SU-DHL-6 (cell line): ENCODE measurements around the gene TMEM97.

Experiments
- H2AFZ ChIP-seq: fragments of 200-600 bp; sonication (generic); 2 replicates; pipeline ENCODE4 v1.6.1; 2014; ENCODE audit warnings: low read depth, mild to moderate bottlenecking, moderate library complexity, mixed read lengths, antibody characterized with exemption, low read length; ENCODE audit not compliant: severe bottlenecking
- H3F3A ChIP-seq: fragments of 200-600 bp; shearing (Covaris generic); 2 replicates; pipeline ENCODE4 v1.6.0; 2016; ENCODE audit warnings: antibody characterized with exemption, mild to moderate bottlenecking; ENCODE audit not compliant: insufficient read depth
- H3K27ac ChIP-seq: fragments of 200-600 bp; sonication (generic); 2 replicates; pipeline ENCODE4 v1.5.1; 2016; ENCODE audit warnings: low read depth, mild to moderate bottlenecking, low read length, moderate library complexity, mixed read lengths
- H3K27me3 ChIP-seq: fragments of 200-600 bp; sonication (generic), shearing (Covaris generic); 2 replicates; pipeline ENCODE4 v1.6.0; 2014; ENCODE audit warnings: mild to moderate bottlenecking, low read length
- H3K36me3 ChIP-seq: fragments of 200-600 bp; sonication (generic); 2 replicates; pipeline ENCODE4 v1.6.1; 2014; ENCODE audit warnings: mild to moderate bottlenecking, low read length, mixed read lengths
- H3K4me2 ChIP-seq: fragments of 300-600, 200-600 bp; shearing (Covaris generic), sonication (generic); 2 replicates; pipeline ENCODE4 v1.6.0; 2014; ENCODE audit warnings: low read length, low read depth, mild to moderate bottlenecking; ENCODE audit not compliant: poor library complexity, severe bottlenecking
- H3K4me3 ChIP-seq: fragments of 200-600 bp; sonication (generic); 2 replicates; pipeline ENCODE4 v1.5.1; 2014; ENCODE audit warnings: antibody characterized with exemption, low read length, mild to moderate bottlenecking, mixed read lengths; ENCODE audit not compliant: insufficient read depth, poor library complexity, severe bottlenecking
- H3K79me2 ChIP-seq: fragments of 200-600 bp; sonication (generic); 2 replicates; pipeline ENCODE4 v1.6.1; 2014; ENCODE audit warnings: mild to moderate bottlenecking, low read length, moderate library complexity; ENCODE audit not compliant: insufficient read depth
- H3K9ac ChIP-seq: fragments of 200-600 bp; sonication (generic); 2 replicates; pipeline ENCODE4 v1.7.0; 2014; ENCODE audit warnings: mild to moderate bottlenecking, low read length
- H3K9me2 ChIP-seq: fragments of 200-600 bp; sonication (generic); replicated peaks from 2 replicates; pipeline ENCODE4 v1.6.1; 2014; ENCODE audit warnings: low read length; ENCODE audit not compliant: insufficient read depth
- H3K9me3 ChIP-seq: fragments of 200-600 bp; sonication (generic); 2 replicates; pipeline ENCODE4 v1.6.1; 2014; ENCODE audit warnings: low read length, mixed read lengths; ENCODE audit not compliant: insufficient read depth
- H4K20me1 ChIP-seq: fragments of 200-600 bp; sonication (generic); 2 replicates; pipeline ENCODE4 v1.6.1; 2014; ENCODE audit warnings: low read depth, mild to moderate bottlenecking, antibody characterized with exemption, low read length, moderate library complexity, mixed read lengths
- CTCF ChIP-seq: fragments of 200-600 bp; sonication (generic); IDR thresholded peaks from one replicate; pipeline ENCODE4 v1.5.1; 2017; ENCODE audit warnings: antibody characterized with exemption, mild to moderate bottlenecking, low read length, moderate library complexity; ENCODE audit not compliant: insufficient read depth, poor library complexity, severe bottlenecking
- EZH2phosphoT487 ChIP-seq: fragments of 200-600 bp; sonication (generic), shearing (Covaris generic); conservative IDR thresholded peaks from 2 replicates; pipeline ENCODE4 v1.6.1; 2018; ENCODE audit warnings: mild to moderate bottlenecking, antibody characterized with exemption, low read length, moderate library complexity, mixed read lengths

TMEM97 gene

GRCh38 chr17:28344011-28344410, 25.0 kb downstream of the TMEM97 start:
- Histone ChIP-seq H3K9me3 (no peaks in the 10 kb centered on the region), H3K4me3 (no peak overlapping the region), H3K9ac (no peak overlapping the region), H3K79me2 (no peaks in the 10 kb centered on the region), H3K27ac (no peak overlapping the region; the same call in 1 of the 2 replicates), H3K36me3 (no peaks in the 10 kb centered on the region), H3K27me3 (no peaks in the 10 kb centered on the region), H3K9me2 (no peaks in the 10 kb centered on the region), H3K4me2 (no peak overlapping the region), H4K20me1 (no peaks in the 10 kb centered on the region), H3F3A (no peaks in the 10 kb centered on the region), H2AFZ (no peak overlapping the region)
- TF ChIP-seq CTCF, result no peak

DNA sequence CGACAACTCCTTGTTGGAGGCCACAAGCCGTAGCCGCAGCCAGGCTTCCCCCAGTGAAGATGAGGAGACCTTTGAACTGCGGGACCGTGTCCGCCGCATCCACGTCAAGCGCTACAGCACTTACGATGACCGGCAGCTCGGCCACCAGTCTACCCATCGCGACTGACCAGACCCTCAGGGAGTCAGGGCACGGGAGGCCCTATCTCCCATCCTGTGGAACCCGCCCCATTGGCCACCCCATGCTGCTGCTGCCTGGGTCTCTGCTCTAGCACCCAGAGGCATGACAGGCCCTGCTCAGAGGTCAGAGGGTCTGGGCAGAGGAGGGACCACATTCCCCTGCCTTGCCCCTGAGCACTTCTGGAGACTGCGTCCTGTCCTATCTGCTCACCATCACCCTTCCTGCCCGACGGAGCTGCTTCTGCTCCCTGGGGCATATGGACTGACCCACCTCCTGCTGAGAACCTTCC, 25.5 kb downstream of the TMEM97 start:
- Histone ChIP-seq H2AFZ (no peak overlapping the region), H3K79me2 (no peaks in the 10 kb centered on the region), H3K9me3 (no peaks in the 10 kb centered on the region), H4K20me1 (no peaks in the 10 kb centered on the region), H3F3A (no peaks in the 10 kb centered on the region), H3K27me3 (no peaks in the 10 kb centered on the region), H3K9me2 (no peaks in the 10 kb centered on the region), H3K9ac (no peak overlapping the region), H3K27ac (no peak overlapping the region), H3K4me2 (no peak overlapping the region), H3K4me3 (no peak overlapping the region), H3K36me3 (no peaks in the 10 kb centered on the region)
- TF ChIP-seq EZH2phosphoT487, result no peak

DNA sequence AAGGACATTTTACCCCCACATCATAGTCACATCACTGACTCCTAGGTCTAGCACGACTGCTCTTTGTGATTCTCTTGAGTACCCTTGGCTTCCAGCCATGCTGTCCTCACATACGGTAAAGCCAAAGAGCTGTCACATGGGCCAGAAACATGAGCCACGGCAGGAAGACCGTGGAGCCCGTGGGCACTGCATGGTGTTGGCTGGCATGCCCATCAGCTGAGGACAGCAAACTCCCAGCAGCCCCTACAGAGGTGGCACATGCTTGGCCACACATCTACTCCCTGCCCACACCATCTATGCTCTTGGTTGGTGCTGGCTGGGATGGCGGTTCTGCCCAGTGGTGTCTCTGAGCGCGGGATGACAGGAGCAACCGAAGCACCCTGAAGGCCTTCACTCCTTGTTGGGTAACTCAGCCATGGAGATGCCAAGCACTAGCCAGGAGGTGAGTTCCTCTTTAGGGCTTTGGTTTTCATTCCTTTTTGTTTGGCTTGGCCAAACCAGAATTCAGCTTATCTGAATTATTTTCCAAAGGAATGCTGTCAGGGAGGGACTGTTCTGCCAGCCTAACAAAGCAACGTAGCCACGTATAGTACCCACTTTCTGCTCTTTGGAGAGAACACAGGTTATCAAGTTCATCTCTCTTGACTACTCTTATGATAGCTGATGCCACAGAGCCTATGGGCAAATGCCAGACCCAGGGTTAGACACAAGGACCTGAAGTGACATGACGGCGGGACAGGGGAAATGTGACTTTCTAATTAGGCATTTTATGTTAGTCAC, 26.6 kb downstream of the TMEM97 start:
- H3K4me3 ChIP-seq, result no peak overlapping the region
- H3K4me2 ChIP-seq, result no peak overlapping the region
- no peak overlapping the region for H2AFZ ChIP-seq
- no peaks in the 10 kb centered on the region for H3F3A ChIP-seq
- no peaks in the 10 kb centered on the region for H3K79me2 ChIP-seq
- no peak for TF ChIP-seq EZH2phosphoT487
- TF ChIP-seq CTCF, result no peak
- H3K27me3 ChIP-seq, result no peaks in the 10 kb centered on the region
- H3K27ac ChIP-seq, result no peak overlapping the region
- H3K9me2 ChIP-seq, result no peaks in the 10 kb centered on the region
- no peak overlapping the region for H3K9ac ChIP-seq
- H4K20me1 ChIP-seq, result no peaks in the 10 kb centered on the region
- H3K9me3 ChIP-seq, result no peaks in the 10 kb centered on the region
- H3K36me3 ChIP-seq, result no peaks in the 10 kb centered on the region

- H3K4me2 ChIP-seq, result no peak overlapping the region
- no peak overlapping the region for H3K9ac ChIP-seq
- no peaks in the 10 kb centered on the region for H3K9me3 ChIP-seq
- no peaks in the 10 kb centered on the region for H3K36me3 ChIP-seq
- H3F3A ChIP-seq, result no peaks in the 10 kb centered on the region
- H3K9me2 ChIP-seq, result no peaks in the 10 kb centered on the region
- no peaks in the 10 kb centered on the region for H3K27me3 ChIP-seq
- H4K20me1 ChIP-seq, result no peaks in the 10 kb centered on the region
- no peak for TF ChIP-seq EZH2phosphoT487
- TF ChIP-seq CTCF, result no peak
- H3K79me2 ChIP-seq, result no peaks in the 10 kb centered on the region
- no peak overlapping the region for H2AFZ ChIP-seq
- H3K27ac ChIP-seq, result no peak overlapping the region
- no peak overlapping the region for H3K4me3 ChIP-seq
Observed at GRCh38 chr17:28346199-28346580, 27.2 kb downstream of the TMEM97 start.
